Prostate gland (tissue), 2 donors: Measurements from ENCODE around the gene HECW1. TPM values are rescaled to one million over a fixed set of nuclear protein-coding genes. Genes with fewer than 3 reads are reported as not detected.

Experiments
- DNase-seq: peaks from one replicate; pipeline ENCODE4 v3.0.0-alpha.2; 2019; ENCODE audit warnings: low spot score
- H3K27ac ChIP-seq, 2 donors: fragments of 200-600 bp; sonication (generic); 2 replicates each; pipeline ENCODE4 v1.5.1; 2017 to 2019
- H3K27me3 ChIP-seq: fragments of 200-600 bp; sonication (generic); replicated peaks from 2 replicates; pipeline ENCODE4 v1.5.1; 2019; ENCODE audit not compliant: insufficient read depth
- H3K36me3 ChIP-seq, 2 donors: fragments of 200-600 bp; sonication (generic); 1 replicate in 1 of 2; 2 replicates in 1 of 2; pipeline versions ENCODE4 v1.5.1 to v1.8.1; 2017 to 2019
- H3K4me1 ChIP-seq: fragments of 200-600 bp; sonication (generic); replicated peaks from 2 replicates; pipeline ENCODE4 v1.5.1; 2019
- H3K4me3 ChIP-seq, 2 donors: fragments of 200-600 bp; sonication (generic); 2 replicates each; pipeline ENCODE4 v1.5.1; 2017 to 2019
- H3K9me3 ChIP-seq: fragments of 200-600 bp; sonication (generic); 2 replicates; pipeline ENCODE4 v1.5.1; 2017
- CTCF ChIP-seq, 4 experiments: fragments of 200-600 bp in 2 of 4; fragments of 450-650 bp in 2 of 4; sonication (generic) in 2 of 4; IDR thresholded peaks; 1 replicate in 3 of 4; 2 replicates in 1 of 4; pipeline ENCODE4 v1.5.1; 2016 to 2019; ENCODE audit warnings: antibody characterized with exemption in 4 of 4, mild to moderate bottlenecking in 2 of 4, moderate library complexity in 2 of 4
- POLR2A ChIP-seq: fragments of 450-650 bp; IDR thresholded peaks from one replicate; pipeline ENCODE4 v1.6.1; 2016; ENCODE audit warnings: antibody characterized with exemption, mild to moderate bottlenecking
- POLR2AphosphoS5 ChIP-seq: sonication (generic); formaldehyde crosslinking; IDR thresholded peaks from one replicate; pipeline ENCODE4 v1.6.1; 2017; ENCODE audit warnings: antibody characterized with exemption
- WGBS: methylation state at CpG from one replicate; pipeline ENCODE4 v1.1.5; 2018; 5-methylcytosine and 5-hydroxymethylcytosine counted together
- intact Hi-C: fragments of 100-400 bp; cut with DNase I; formaldehyde crosslinking; loops from one replicate; pipeline ENCODE4 v1.14.2; 2022
- total RNA-seq, 2 donors: library from RNA; depleted of rRNA; stranded (reverse); fragments of >200 nt; gene quantifications; one replicate each; pipeline ENCODE4 v1.1.0, GENCODE V29; 2016

HECW1 gene
- total RNA-seq, 2 donors from 2014 or later, result 1.4 to 10.3 TPM

GRCh38 chr7:43308913-43309705 is 196.7 kb downstream of the HECW1 start:
- no peaks in the 10 kb centered on the region for H3K36me3 ChIP-seq
- DNase-seq, result no peak
- WGBS, result 55% methylated on average over 8 of the region's 8 CpGs

GRCh38 chr7:43309706-43310022 is 197.2 kb downstream of the HECW1 start:
- Histone ChIP-seq H3K27me3 (no peaks in the 10 kb centered on the region), H3K36me3 (no peaks in the 10 kb centered on the region), H3K9me3 (no peaks in the 10 kb centered on the region), H3K27ac (no peak overlapping the region), H3K4me3 (no peak overlapping the region), H3K4me1 (no peaks in the 10 kb centered on the region)
- 41% methylated on average over 2 of the region's 2 CpGs for WGBS
- TF ChIP-seq CTCF (IDR thresholded peaks at IDR 0.05), result no peak
- TF ChIP-seq POLR2AphosphoS5, result no peak
- no peak for TF ChIP-seq POLR2A
- intact Hi-C loops, result no loop called here
- no peak for DNase-seq

More at GRCh38 chr7:43308913-43309705, 196.7 kb downstream of the HECW1 start:
- no peaks in the 10 kb centered on the region for H3K4me1 ChIP-seq
- H3K27ac ChIP-seq, result no peak overlapping the region
- no peaks in the 10 kb centered on the region for H3K9me3 ChIP-seq
- H3K27me3 ChIP-seq, result no peaks in the 10 kb centered on the region
- intact Hi-C loops, result no loop called here
- TF ChIP-seq CTCF (IDR thresholded peaks at IDR 0.05) (no peak), POLR2AphosphoS5 (no peak), POLR2A (no peak)
- no peak overlapping the region for H3K4me3 ChIP-seq

- H3K27me3 ChIP-seq, result no peaks in the 10 kb centered on the region
- H3K9me3 ChIP-seq, result no peaks in the 10 kb centered on the region
- intact Hi-C loops, result no loop called here
- DNase-seq, result no peak
- no peaks in the 10 kb centered on the region for H3K36me3 ChIP-seq
- 67% methylated on average over 5 of the region's 5 CpGs for WGBS
- no peak overlapping the region for H3K4me3 ChIP-seq
- no peak overlapping the region for H3K27ac ChIP-seq
- TF ChIP-seq POLR2AphosphoS5 (no peak), POLR2A (no peak), CTCF (IDR thresholded peaks at IDR 0.05) (no peak)
- no peaks in the 10 kb centered on the region for H3K4me1 ChIP-seq
Measured at GRCh38 chr7:43311052-43311451, 198.6 kb downstream of the HECW1 start.

GRCh38 chr7:43311694-43312093 is 199.2 kb downstream of the HECW1 start:
- Histone ChIP-seq H3K9me3 (no peaks in the 10 kb centered on the region), H3K27ac (no peak overlapping the region), H3K36me3 (no peaks in the 10 kb centered on the region), H3K4me3 (no peak overlapping the region), H3K27me3 (no peaks in the 10 kb centered on the region), H3K4me1 (no peaks in the 10 kb centered on the region)
- TF ChIP-seq POLR2AphosphoS5 (no peak), POLR2A (no peak), CTCF (IDR thresholded peaks at IDR 0.05) (no peak)
- no peak for DNase-seq
- intact Hi-C loops, result no loop called here
- 98% methylated on average over 22 of the region's 22 CpGs for WGBS
